GM18951 (cell line): ENCODE results near the gene BRK1.
"Not testable (repeated sequence)": the region's sequence is repeated elsewhere in the genome, so short reads cannot be mapped to it uniquely, and the experiment has no call there.

ENCODE experiments used
- POLR2A ChIP-seq: IDR thresholded peaks from 4 replicates; pipeline ENCODE4 v1.6.1; 2011; ENCODE audit warnings: mild to moderate bottlenecking; ENCODE audit not compliant: insufficient read length, insufficient read depth; ENCODE audit errors: extremely low read depth
- in situ Hi-C: fragments of 300-500 bp; cut with MboI; formaldehyde crosslinking; loops from one replicate; pipeline ENCODE4 v1.12.0; 2022; ENCODE audit warnings: low sequenced_read_pairs, mixed read lengths, inconsistent platforms; ENCODE audit not compliant: unreplicated experiment

BRK1 gene

GRCh38 chr3:10115326-10116137 is at the start of gene BRK1:
Gene BRK1 (plus strand): TSS chr3:10115675. CDS start chr3:10115702, 27 bp downstream.
- TF ChIP-seq POLR2A = peak; percentile 97
- in situ Hi-C loops = no loop called here

GRCh38 chr3:10070077-10070476 is 45.4 kb upstream of the BRK1 start:
- in situ Hi-C loops = not testable (repeated sequence)

GRCh38 chr3:10074666-10075065 is 40.8 kb upstream of the BRK1 start:
- in situ Hi-C loops = no loop called here
- TF ChIP-seq POLR2A = no peak

- no peak for TF ChIP-seq POLR2A
- in situ Hi-C loops = no loop called here
These were observed 33.6 kb upstream of the BRK1 start for GRCh38 chr3:10081871-10082270.

GRCh38 chr3:10085738-10086137 is 29.7 kb upstream of the BRK1 start:
- in situ Hi-C loops = no loop called here
- no peak for TF ChIP-seq POLR2A

GRCh38 chr3:10088256-10088655 is 27.2 kb upstream of the BRK1 start:
- no peak for TF ChIP-seq POLR2A
- in situ Hi-C loops = no loop called here

- TF ChIP-seq POLR2A = no peak
- in situ Hi-C loops = no loop called here
These were observed 25.3 kb upstream of the BRK1 start for GRCh38 chr3:10090179-10090578.

GRCh38 chr3:10090774-10091173 is 24.7 kb upstream of the BRK1 start:
- in situ Hi-C loops = not testable (repeated sequence)

- in situ Hi-C loops = not testable (repeated sequence)
These were observed 24.1 kb upstream of the BRK1 start for GRCh38 chr3:10091387-10091786.

- in situ Hi-C loops = no loop called here
These were observed 21.8 kb upstream of the BRK1 start for GRCh38 chr3:10093678-10094077.

GRCh38 chr3:10099041-10099440 is 16.4 kb upstream of the BRK1 start:
- in situ Hi-C loops = no loop called here
- no peak for TF ChIP-seq POLR2A

More at GRCh38 chr3:10093678-10094077, 21.8 kb upstream of the BRK1 start:
- TF ChIP-seq POLR2A = no peak

- TF ChIP-seq POLR2A = no peak
- in situ Hi-C loops = no loop called here
These were observed 8.6 kb upstream of the BRK1 start for GRCh38 chr3:10106919-10107318.

- in situ Hi-C loops = no loop called here
These were observed 7.4 kb upstream of the BRK1 start, which contains the start of gene FANCD2OS for GRCh38 chr3:10108091-10108490. Gene FANCD2OS (minus strand): TSS chr3:10108255. CDS start chr3:10104774, 3,481 bp downstream.

GRCh38 chr3:10116138-10116460 is 624 bp downstream of the BRK1 start:
- in situ Hi-C loops = no loop called here

More at GRCh38 chr3:10108091-10108490, 7.4 kb upstream of the BRK1 start, which contains the start of gene FANCD2OS:
- no peak for TF ChIP-seq POLR2A

GRCh38 chr3:10116928-10117327 is 1.5 kb downstream of the BRK1 start:
- TF ChIP-seq POLR2A = no peak
- in situ Hi-C loops = no loop called here

More at GRCh38 chr3:10116138-10116460, 624 bp downstream of the BRK1 start:
- no peak for TF ChIP-seq POLR2A
